K562 (cell line): Measurements from ENCODE around the gene NSDHL. TPM values are rescaled to one million over a fixed set of nuclear protein-coding genes. Genes with fewer than 3 reads are reported as not detected.
A peak's percentile ranks its signal among the peaks of the same experiment; 100 is the strongest.

Experiments
- ATAC-seq: fragments of 200-7000 bp; cut with Tn5 transposase; 3 replicates; pipeline ENCODE4 v1.9.1; 2020; ENCODE audit warnings: moderate library complexity
- BruUV-seq: library from RNA; stranded (reverse); fragments of 400-500 nt; replicated peaks from 2 replicates; lab custom pipeline; 2021; lab: Mats Ljungman, UMichigan
- CTCF ChIA-PET: fragments of 300-600 bp; formaldehyde crosslinking; extraction: SDS; loops from one replicate; lab custom pipeline; 2021; ENCODE audit warnings: low intra/inter-chr PET ratio; lab: Yijun Ruan, JAX
- POLR2A ChIA-PET: fragments of 300-600, 350-650 bp; sonication (Branson Sonifier 250); formaldehyde crosslinking; extraction: SDS; loops from one replicate; lab custom pipeline; 2021; ENCODE audit warnings: antibody characterized with exemption, inconsistent platforms; lab: Yijun Ruan, JAX
- DNase-seq, 4 experiments: peaks; one replicate each; pipeline versions ENCODE4 v3.0.0 to v3.0.0-alpha.2; 2011 to 2018; ENCODE audit warnings: low spot score in 3 of 4, mixed read lengths in 3 of 4; ENCODE audit errors: extremely low read depth in 1 of 4
- FAIRE-seq: peaks from 2 replicates; lab custom pipeline; 2011; peaks lifted over from hg19 to GRCh38; lab: Jason Lieb, UNC
- H2AFZ ChIP-seq: 2 replicates; pipeline ENCODE4 v1.6.0; 2011; ENCODE audit warnings: low read depth, low read length, control low read depth, inconsistent platforms
- H3K27ac ChIP-seq: fragments of 200-600 bp; 3 replicates; pipeline ENCODE4 v1.8.0; 2011; ENCODE audit warnings: low read depth, mild to moderate bottlenecking, control low read depth, inconsistent platforms, low read length, moderate library complexity, mixed read lengths; ENCODE audit errors: extremely low read depth
- H3K27me3 ChIP-seq, 2 experiments: fragments of 300-600 bp in 1 of 2; 2 replicates in 1 of 2; 3 replicates in 1 of 2; pipeline versions ENCODE4 v1.6.0 to v1.8.0; 2011; ENCODE audit warnings: inconsistent platforms in 2 of 2, low read length in 2 of 2, mild to moderate bottlenecking in 1 of 2, mixed read lengths in 1 of 2, moderate library complexity in 1 of 2; ENCODE audit not compliant: control insufficient read depth in 2 of 2, insufficient read depth in 2 of 2
- H3K36me3 ChIP-seq: fragments of 300-600 bp; 3 replicates; pipeline ENCODE4 v1.8.0; 2011; ENCODE audit warnings: mild to moderate bottlenecking, low read length, inconsistent platforms; ENCODE audit not compliant: control insufficient read depth, insufficient read depth
- H3K4me1 ChIP-seq, 2 experiments: fragments of 200-600 bp in 1 of 2; replicated peaks in 1 of 2; 2 replicates in 1 of 2; 3 replicates in 1 of 2; pipeline versions ENCODE4 v1.5.1 to v1.8.0; 2011; ENCODE audit warnings: inconsistent platforms in 2 of 2, low read length in 2 of 2, mild to moderate bottlenecking in 1 of 2, mixed read lengths in 1 of 2, moderate library complexity in 1 of 2; ENCODE audit not compliant: control insufficient read depth in 2 of 2, insufficient read depth in 2 of 2
- H3K4me2 ChIP-seq: 2 replicates; pipeline ENCODE4 v1.6.1; 2011; ENCODE audit warnings: low read length, control low read depth, inconsistent platforms, mixed read lengths; ENCODE audit not compliant: insufficient read depth
- H3K4me3 ChIP-seq: fragments of 200-600 bp; sonication (generic), shearing (Covaris generic); 2 replicates; pipeline ENCODE4 v1.5.1; 2016; ENCODE audit warnings: control low read depth, inconsistent platforms
- H3K79me2 ChIP-seq: fragments of 200-600 bp; 3 replicates; pipeline ENCODE4 v1.8.0; 2011; ENCODE audit warnings: low read length, inconsistent platforms; ENCODE audit not compliant: control insufficient read depth, insufficient read depth
- H3K9ac ChIP-seq, 2 experiments: 2 replicates each; pipeline versions ENCODE4 v1.6.0 to v1.6.1; 2011; ENCODE audit warnings: low read depth in 2 of 2, low read length in 2 of 2, control low read depth in 1 of 2, inconsistent platforms in 1 of 2, mild to moderate bottlenecking in 1 of 2, mixed read lengths in 1 of 2; ENCODE audit not compliant: insufficient read depth in 1 of 2
- H3K9me1 ChIP-seq: one replicate; pipeline ENCODE4 v1.6.0; 2011; ENCODE audit warnings: inconsistent platforms, mild to moderate bottlenecking, low read length, moderate library complexity; ENCODE audit not compliant: control insufficient read depth, insufficient read depth
- H3K9me3 ChIP-seq: replicated peaks from 2 replicates; pipeline ENCODE4 v1.5.1; 2011; ENCODE audit warnings: low read depth, low read length, inconsistent platforms; ENCODE audit not compliant: control insufficient read depth, insufficient read depth
- H4K20me1 ChIP-seq: replicated peaks from 2 replicates; pipeline ENCODE4 v1.6.1; 2011; ENCODE audit warnings: low read length, inconsistent platforms, mixed read lengths; ENCODE audit not compliant: control insufficient read depth, insufficient read depth
- CTCF ChIP-seq, 3 experiments: IDR thresholded peaks in 2 of 3; conservative IDR thresholded peaks in 1 of 3; 2 replicates each; pipeline ENCODE4 v1.5.1; 2011 to 2012; ENCODE audit warnings: low read length in 3 of 3, mild to moderate bottlenecking in 3 of 3, control low read depth in 2 of 3, improper control_type of control experiment in 1 of 3, inconsistent platforms in 1 of 3, low read depth in 1 of 3, mixed read lengths in 1 of 3, moderate library complexity in 1 of 3; ENCODE audit not compliant: insufficient read depth in 2 of 3
- WGBS: fragments of 100-300 bp; shearing (Covaris generic); methylation state at CpG from one replicate; pipeline ENCODE4 v1.1.6; 2016; ENCODE audit warnings: low coverage, mixed read lengths; ENCODE audit not compliant: insufficient coverage; ENCODE audit errors: missing lambda C conversion rate; 5-methylcytosine and 5-hydroxymethylcytosine counted together
- in situ Hi-C: fragments of 300-500 bp; cut with MboI; formaldehyde crosslinking; loops from 4 replicates; pipeline ENCODE4 v1.15.0; 2018; ENCODE audit warnings: inconsistent platforms, mixed read lengths
- intact Hi-C: fragments of 100-400 bp; cut with micrococcal nuclease; formaldehyde crosslinking; loops from 2 replicates; pipeline ENCODE4 v1.14.2; 2022
- polyA plus RNA-seq, 8 experiments: library from polyadenylated mRNA; depleted of rRNA in 4 of 8; stranded (reverse) in 5 of 8; unstranded in 3 of 8; fragments of >200 nt; fragmentation: Nextera tagmentation in 2 of 8; fragmentation: Illumina TruSeq in 1 of 8; extraction: Ambion mirVana in 2 of 8; extraction: Trizol in 1 of 8; gene quantifications; 2 replicates each; pipeline versions ENCODE4 v1.2.1 to v1.2.3, GENCODE V29; 2011 to 2014; ENCODE audit warnings: inconsistent platforms in 1 of 8, missing spikeins in 1 of 8
- total RNA-seq, 7 experiments: library from RNA; depleted of rRNA in 6 of 7; stranded (reverse); fragments of >200 nt in 6 of 7; fragmentation: Illumina TruSeq in 2 of 7; extraction: Trizol in 2 of 7; gene quantifications; 2 replicates each; pipeline versions ENCODE4 v1.2.1 to v1.2.3, GENCODE V29; 2011 to 2021; ENCODE audit warnings: low replicate concordance in 1 of 7
- TF ChIP-seq, protein P1 (sequence below): fragments of 450-650 bp; conservative IDR thresholded peaks from 2 replicates; pipeline ENCODE4 v1.6.1; 2016; ENCODE audit warnings: missing genetic modification characterization, low read depth, mild to moderate bottlenecking, missing compliant biosample characterization, moderate library complexity

NSDHL gene
- total and polyA plus RNA-seq, 9 of the 15 experiments (the other 6 are each of a cell fraction or from before 2014, with no cell fraction given) = 22.5 to 63.4 (median 40.8) TPM

- peak; percentile 87 for ATAC-seq
- H3K9me3 ChIP-seq = no peaks in the 10 kb centered on the region
- BruUV-seq = no TSS peak
- no peak for FAIRE-seq
- H2AFZ ChIP-seq = no peak overlapping the region
- ChIA-PET CTCF (no interaction called here), POLR2A (interaction anchor here (1.2 to 2.0 kb wide), 3 partner anchors 10 to 50 kb away, joined by 3 to 4 read pairs (median 4); no protein-coding TSS in a partner anchor)
- intact Hi-C loops = no loop called here
- TF ChIP-seq CTCF (IDR thresholded peaks at IDR 0.05 in 2 of 3, conservative IDR thresholded peaks at IDR 0.05 in 1 of 3; ENCODE audit: insufficient read depth in 2 of 3, low read depth in 1 of 3, low read length in 3 of 3) = peak in 1 of 3 experiments; percentile 6; a peak in 1 of 6 replicates
- TF ChIP-seq, protein P1, sequence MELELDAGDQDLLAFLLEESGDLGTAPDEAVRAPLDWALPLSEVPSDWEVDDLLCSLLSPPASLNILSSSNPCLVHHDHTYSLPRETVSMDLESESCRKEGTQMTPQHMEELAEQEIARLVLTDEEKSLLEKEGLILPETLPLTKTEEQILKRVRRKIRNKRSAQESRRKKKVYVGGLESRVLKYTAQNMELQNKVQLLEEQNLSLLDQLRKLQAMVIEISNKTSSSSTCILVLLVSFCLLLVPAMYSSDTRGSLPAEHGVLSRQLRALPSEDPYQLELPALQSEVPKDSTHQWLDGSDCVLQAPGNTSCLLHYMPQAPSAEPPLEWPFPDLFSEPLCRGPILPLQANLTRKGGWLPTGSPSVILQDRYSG (tag) = no peak
- in situ Hi-C loops = no loop called here
- H3K36me3 ChIP-seq = no peaks in the 10 kb centered on the region
- no peak overlapping the region for H3K27ac ChIP-seq
- no peak overlapping the region for H3K9ac ChIP-seq
- peak in 3 of 4 experiments; percentile 17 to 26 (median 20) for DNase-seq
- no peaks in the 10 kb centered on the region; a peak in 1 of 5 replicates for H3K4me1 ChIP-seq
- H3K4me2 ChIP-seq = no peak overlapping the region
- no peaks in the 10 kb centered on the region for H3K79me2 ChIP-seq
- no peak overlapping the region for H3K4me3 ChIP-seq
- 0% methylated on average over 6 of the region's 6 CpGs for WGBS
- H3K27me3 ChIP-seq = peaks cover 20 to 59% of the 10 kb centered on the region in 2 experiments; a peak in 4 of 5 replicates
- no peaks in the 10 kb centered on the region for H3K9me1 ChIP-seq
- no peaks in the 10 kb centered on the region for H4K20me1 ChIP-seq
Observed at GRCh38 chrX:152884171-152884570, 53.3 kb downstream of the NSDHL start.
